Stimulated activated CD8-positive, alpha-beta memory T cell treated with anti-CD3 and anti-CD28 coated beads, Interleukin-7, amount 100 ng/mL, for 24 hours (primary cell): ENCODE measurements around the gene CPN1.
"Not testable (repeated sequence)": the region's sequence is repeated elsewhere in the genome, so short reads cannot be mapped to it uniquely, and the experiment has no call there.

Experiments
- DNase-seq: peaks from one replicate; pipeline ENCODE4 v3.0.0-alpha.2; 2020; ENCODE audit warnings: low read depth

CPN1 gene

DNA sequence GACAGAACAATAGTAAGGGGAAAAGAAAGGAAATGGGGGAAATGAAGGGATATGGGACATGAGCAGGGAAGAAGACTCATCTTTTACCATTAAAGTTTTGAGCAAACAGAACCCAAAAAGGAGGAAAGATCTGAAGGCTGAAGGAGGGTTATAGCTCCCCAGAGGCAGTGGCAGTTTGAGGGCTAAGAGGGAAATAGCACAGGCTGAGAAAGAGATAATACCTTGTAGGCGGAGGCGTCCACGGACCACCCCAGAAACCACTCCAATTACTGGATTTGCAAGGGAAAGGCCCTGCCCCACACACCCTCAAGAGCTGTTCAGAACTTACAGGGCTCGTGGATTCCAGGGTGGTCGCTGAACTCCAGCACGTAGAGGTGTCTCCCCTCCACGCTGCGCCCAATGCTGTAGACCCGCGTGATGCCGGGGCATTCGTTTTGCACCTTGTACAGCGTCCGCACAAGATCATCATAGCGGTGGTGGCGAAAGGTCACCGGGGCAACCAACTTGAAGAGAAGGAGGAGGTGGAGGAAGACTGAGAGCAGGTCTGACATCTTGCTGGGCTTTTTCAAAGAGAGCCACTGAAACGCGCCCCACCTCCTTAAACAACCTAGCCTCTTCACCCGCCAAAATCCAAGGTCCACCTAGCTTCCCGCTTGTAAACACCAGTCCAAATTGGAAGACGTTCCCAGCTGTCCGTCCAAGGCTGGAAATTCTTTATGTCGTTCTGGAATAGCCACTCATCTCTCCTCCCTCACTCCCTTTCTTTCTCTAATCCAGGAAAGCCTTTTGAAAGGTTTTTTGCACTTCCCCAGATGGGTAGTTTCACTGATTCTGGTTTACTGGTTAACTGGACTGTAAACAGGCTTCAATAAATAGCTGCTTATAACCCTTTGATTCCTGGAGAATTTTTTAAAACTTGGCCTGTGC, at the start of gene CPN1:
Gene CPN1, minus strand, starts transcription at position 795 of the 927 bp plus-strand sequence. Its CDS starts 244 bp downstream, at position 551.
- DNase-seq: no peak

DNA sequence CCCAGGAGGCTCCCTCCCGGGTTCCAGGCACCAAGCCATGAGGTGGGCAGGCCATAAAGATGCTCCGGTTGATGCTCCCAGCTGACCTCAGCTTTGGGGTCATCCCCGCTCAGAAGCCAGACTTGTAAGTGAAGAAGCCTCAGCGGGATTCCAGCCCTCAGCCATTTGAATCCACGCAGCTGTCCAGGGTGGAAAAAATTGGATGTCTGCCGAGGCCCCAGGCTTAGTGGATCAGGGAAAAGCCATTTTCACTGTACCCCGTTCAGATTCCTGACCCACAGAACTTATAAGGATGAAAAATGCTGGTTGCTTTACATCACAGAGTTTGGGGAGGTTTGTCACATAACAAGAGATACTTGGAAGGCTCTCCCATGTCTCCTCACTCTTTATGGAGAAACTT, 49.2 kb upstream of the CPN1 start:
- DNase-seq: no peak

DNA sequence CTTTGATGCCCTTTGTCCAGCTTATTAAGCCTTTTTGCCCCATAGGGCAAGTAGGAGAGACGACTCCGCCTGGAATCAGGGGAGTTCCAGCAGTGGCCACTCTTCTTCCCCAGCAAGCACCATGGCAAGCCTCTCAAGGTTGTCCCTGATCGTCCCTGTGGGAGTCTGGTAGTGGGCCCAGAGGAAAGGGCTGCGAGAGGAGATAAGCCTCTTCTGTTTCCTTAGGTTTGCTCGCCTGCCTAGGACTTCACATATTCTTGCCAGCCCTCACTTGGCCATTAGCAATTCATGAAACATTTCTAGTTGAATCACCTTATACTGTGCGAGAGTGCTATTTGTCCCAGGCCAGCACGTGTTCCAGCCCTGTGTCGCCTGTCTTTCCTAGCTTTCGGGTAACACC, 47.8 kb upstream of the CPN1 start:
- no peak for DNase-seq

DNA sequence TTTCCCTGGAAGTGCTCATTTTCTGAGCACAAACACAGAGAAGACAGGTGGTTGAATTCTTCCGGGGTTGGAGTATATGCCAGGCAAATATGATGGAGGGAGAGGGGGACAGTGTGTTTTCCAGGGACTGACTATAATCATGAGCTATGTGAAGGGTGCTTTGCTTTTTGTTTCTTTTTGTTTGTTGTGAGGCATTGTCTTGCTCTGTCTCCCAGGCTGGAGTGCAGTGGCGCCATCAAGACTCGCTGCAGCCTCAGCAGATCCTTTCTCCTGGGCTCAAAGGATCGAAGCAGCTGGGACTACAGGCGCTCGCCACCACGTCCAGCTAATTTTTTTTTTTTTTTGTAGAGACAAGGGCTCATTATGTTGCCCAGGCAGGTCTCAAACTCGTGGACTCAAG, 47.3 kb upstream of the CPN1 start:
- DNase-seq: no peak

DNA sequence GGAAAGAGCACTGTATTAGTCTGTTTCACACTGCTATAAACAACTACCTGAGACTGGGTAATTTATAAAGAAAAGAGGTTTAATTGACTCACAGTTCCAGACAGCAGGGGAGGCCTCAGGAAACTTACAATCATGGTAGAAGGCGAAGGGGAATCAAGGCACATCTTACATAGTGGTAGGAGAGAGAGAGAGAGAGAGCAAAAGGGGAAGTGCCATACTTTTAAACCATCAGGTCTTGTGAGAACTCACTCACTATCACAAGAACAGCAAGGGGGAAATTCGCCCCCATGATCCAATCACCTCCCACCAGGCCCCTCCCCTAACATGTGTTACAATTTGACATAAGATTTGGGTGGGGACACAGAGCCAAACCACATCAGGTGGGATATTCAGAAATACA, 43.7 kb upstream of the CPN1 start:
- DNase-seq: not testable (repeated sequence)

DNA sequence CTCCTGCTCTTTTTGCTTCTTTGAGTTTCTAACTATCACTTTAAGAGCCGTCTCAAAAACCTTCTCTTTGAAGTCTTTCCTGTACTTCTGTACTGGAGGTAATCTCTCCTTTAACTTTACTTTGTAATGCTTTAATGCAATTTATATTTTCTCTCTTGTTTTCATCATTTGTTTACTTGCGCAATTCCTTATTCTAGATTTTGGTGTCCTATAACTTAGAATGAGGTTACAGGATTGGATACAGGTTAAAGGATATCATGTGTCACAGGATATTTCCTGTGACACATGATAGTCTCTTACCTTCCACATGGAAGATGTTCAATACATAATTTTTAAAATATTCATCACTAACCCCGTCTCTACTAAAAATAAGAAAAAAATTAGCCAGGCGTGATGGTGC, 42.4 kb upstream of the CPN1 start:
- DNase-seq: no peak

DNA sequence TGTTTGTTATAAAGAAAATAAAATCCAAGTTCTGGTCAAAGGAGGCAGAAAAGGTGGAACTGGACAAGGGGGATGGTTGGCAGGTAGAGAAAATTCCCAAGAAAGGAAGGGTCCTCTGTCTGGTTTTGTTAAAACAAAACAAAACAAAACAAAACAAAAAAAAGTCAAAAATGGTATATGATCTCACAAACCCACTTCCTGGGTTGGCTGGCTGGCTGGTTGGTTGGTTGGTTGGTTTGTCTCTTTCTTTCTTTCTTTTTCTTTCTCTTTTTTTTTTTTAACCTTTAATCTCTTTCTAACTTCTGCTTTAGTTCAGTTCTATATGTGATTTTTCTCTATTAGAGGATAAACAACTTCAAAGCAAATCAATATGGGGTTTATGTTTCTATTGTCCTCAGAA, 41.1 kb upstream of the CPN1 start:
- DNase-seq: no peak

DNA sequence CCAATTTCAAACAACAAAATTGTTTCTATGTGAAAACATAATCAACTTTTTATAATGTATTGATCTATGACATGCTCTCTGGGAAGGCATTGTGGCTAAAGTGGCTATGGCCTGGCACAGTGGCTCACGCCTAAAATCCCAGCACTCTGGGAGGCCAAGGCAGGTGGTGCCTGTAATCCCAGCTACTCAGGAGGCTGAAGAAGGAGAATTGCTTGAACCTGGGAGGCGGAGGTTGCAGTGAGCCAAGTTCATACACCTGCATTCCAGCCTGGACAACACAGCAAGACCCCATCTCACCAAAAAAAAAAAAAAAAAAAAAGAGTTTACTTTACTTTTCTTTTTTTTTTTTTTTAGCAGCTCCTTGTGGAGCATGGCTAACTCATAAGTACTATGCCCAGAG, 38.9 kb upstream of the CPN1 start:
- DNase-seq: no peak

DNA sequence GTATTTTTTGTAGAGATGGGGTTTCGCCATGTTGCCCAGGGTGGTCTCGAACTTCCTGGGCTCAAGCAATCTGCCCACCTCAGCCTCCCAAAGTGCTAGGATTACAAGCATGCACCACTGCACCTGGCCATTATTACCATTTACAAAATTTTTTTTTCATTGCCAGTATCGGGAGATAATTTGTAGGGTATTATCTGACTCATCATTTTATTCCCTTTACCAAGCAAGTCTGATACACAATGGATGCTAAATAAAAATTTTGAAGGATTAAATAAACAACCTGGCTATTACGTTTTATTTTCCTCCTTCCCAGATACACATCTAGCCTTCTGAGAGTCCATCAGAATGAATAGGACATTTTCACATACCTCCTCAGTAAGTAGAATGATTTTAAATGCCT, 38.1 kb upstream of the CPN1 start:
- no peak for DNase-seq

DNA sequence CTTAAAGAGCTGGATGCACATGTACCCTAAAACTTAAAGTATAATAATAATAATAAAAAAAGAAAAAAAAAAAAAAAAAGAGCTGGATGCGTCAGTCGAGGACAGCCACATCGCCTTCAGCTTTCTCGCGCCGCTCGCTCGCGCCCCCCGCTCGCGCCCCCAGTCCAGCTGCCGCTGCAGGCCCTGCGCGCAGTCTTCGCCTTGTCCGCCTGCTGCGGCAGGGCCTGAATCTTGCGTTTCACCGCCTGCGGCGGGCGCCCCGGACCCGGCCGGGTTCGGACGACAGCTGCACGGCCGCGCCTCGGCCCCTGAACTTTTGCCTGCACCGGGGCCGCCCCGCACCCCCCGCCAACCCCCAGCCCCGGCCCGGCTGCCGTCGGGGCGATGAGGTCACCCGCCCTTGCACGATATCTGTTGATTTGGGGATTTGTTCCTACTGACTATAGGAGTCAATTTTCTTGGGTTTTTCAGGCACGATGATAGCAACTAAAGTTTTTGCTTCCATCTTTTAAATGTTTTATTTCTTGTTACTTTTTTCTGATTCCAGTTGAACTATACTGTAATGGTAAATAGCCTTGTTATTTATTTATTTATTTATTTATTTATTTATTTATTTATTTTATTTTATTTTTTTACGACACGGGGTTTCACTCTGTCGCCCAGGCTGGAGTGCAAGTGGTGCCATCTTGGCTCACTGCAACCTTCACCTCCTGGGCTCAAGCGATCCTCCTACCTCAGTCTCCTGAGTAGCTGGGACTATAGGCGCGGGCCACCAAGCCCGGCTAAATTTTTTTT, 33.5 kb upstream of the CPN1 start:
- no peak for DNase-seq

DNA sequence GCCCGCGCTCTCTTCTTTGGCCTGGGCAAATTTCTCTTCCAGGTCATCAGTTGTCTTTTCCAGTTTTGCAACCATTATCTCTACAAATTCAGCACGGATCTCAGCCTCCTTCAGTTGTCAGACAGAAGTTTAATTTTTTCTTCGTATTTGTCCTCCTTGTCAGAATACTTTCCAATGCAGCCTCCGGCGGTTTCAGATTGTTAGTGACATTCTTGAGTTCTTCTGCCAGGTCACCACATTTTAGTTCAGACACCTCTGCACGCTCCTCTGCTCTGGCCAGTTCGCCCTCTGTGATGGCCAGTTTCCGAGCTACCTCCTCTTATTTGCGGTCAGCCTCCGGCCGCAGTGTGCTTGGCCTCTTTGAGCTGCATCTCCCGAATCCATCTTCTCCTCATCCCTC, 32.8 kb upstream of the CPN1 start:
- DNase-seq: no peak

DNA sequence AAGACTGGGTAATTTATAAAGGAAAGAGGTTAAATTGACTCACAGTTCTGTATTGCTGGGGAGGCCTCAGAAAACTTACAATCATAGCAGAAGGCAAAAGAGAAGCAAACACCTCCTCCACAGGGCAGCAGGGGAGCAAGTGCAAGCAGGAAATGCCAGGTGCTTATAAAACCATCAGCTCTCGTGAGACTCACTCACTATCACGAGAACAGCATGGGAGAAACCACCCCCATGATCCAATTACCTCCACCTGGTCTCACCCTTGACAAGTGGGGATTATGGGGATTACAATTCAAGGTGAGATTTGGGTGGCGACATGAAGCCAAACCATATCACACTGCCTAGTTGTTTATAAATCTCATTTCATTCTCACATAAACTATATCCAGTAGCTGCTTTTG, 28.0 kb upstream of the CPN1 start:
- no peak for DNase-seq

DNA sequence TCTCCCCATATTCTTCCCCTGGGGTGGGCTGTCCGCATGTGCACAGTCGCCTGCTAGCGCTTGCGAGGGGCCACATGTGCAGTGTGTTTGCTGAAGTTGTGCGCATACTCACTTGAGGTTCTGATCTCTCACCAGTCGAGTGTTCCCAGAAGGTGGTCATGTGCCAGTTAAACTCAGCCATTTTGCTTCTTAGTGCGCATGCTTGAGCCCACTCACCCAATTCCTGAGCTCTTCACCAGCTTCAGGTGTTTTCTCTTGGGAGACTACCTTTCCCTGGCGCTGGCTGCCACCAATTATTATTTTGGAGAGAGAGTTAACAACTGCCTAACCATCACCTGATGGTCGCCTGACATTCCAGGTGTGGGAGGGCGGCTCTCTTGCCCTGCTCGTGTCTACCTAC, 25.2 kb upstream of the CPN1 start:
- no peak for DNase-seq

DNA sequence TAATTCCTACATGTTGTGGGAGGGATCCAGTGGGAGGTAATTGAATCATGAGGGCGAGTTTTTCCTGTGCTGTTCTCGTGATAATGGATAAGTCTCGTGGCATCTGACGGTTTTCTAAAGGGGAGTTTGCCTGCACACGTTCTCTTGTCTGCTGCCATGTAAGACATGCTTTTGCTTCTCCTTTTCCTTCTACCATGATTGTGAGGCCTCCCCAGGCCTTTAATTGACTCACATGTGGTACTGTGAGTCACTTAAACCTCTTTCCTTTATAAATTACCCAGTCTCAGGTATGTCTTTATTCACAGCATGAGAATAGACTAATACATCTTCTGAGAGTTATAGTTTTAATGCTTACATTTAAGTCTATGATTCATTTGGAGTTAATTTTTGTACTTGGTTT, 22.6 kb upstream of the CPN1 start:
- DNase-seq: no peak

DNA sequence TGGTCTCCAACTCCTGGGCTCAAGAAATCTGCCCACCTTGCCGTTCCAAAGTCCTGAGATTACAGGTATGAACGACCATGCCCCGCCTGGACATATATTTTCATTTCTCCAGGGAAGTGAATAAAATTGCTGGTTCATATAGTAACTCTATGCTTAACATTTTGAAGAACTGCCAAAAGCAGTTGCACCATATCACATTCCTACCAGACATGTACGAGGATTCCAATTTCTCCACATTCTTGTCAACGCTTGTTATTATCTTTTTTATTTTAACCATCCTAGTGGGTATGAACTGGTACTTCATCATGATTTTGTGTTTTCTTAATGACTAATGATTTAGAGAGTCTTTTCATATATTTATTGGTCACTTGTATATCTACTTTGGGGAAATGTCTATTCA, 21.9 kb upstream of the CPN1 start:
- DNase-seq: no peak

DNA sequence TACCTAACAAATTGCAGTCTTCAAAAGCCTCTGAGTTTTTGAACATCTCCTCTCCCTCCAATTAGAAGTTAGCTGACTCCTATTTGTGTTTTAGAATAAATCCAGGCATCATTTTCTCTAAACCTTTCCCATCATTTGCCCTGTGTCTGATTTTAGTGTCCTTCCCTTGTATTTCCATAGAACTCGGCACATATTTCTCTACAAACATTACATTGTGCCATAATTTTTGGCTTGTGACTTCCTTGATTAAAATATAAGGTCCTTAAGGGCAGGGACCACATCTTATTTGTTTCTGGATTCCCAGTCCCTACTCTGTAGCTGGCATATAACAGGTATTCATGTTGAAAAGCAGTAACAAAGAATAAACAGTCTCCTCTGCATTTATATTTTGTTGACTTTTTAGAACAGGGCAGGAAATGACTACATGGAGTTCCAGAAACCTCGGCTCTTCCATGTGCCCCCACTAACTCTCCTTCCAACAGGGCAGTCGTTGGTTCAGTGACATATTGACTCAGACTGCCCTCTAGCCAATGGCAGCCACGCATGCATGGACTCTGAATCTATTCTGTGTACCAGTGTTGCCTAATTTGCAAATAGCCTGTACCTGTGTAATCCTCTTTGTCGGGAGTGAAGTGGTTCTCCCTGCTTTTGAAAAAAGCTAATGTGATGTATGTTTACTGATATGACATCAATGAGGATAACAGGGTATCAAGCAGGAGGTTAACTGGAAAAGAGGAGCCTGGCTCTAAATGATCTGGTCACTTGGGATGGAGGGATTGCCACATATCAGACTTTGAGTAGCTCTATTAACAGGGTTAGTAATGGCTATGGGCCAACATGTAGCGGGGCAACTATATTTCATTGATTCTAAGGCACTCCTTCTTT, 19.8 kb upstream of the CPN1 start:
- DNase-seq: no peak

DNA sequence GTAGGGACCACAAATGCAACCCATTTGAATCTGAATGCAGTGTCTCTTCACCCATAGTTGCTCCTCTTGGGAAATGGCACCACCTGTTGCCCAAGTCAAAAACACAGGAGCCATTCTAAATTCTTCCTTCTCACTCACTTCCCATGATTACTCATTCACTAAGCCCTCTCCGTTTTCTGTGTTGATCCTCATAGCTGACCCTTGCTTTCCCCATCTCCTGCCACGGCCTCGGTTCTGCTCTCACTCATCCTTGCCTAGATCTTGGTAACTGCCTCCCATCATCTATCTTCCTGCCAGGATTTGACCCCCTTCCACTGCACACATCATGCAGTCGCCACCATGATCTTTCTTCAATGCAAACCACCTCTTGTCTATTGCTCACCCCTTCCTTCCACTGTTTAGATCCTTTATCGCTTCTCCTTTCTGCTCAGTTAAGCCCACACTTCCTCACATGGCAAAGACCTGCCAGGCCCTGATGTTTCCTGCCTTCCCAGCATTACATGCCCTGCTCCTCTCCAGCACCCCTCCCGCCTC, 19.0 kb upstream of the CPN1 start:
- DNase-seq: no peak

DNA sequence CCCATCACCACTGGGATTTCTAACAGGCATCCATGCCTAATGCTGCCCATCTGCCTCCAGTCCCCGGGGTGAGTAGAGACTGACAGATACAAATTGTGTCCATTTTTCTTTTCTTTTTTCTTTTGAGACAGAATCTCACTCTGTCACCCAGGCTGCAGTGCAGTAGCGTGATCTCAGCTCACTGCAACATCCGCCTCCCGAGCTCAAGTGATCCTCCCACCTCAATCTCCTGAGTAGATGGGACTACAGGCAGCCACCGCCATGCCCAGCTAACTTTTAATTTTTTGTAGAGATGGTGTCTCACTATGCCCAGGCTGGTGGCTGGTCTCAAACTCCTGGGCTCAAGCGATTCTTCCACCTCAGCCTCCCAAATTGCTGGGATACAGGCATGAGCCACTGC, 7.6 kb upstream of the CPN1 start:
- no peak for DNase-seq

DNA sequence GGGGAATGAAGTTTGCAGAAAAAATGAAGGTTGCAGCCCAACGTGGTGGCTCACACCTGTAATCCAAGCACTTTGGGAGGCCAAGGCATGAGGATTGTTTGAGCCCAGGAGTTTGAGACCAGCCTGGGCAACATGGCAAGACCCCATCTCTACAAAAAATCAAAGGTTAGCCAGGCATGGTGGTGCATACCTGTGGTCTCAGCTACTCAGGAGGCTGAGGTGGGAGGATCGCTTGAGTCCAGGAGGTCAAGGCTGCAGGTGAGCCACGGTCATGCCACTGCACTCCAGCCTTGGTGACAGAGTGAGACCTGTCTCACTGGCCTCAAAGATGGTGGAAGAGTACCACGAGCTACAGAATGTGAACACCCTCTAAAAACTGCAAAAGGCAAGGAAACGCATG, 5.0 kb upstream of the CPN1 start:
- not testable (repeated sequence) for DNase-seq

DNA sequence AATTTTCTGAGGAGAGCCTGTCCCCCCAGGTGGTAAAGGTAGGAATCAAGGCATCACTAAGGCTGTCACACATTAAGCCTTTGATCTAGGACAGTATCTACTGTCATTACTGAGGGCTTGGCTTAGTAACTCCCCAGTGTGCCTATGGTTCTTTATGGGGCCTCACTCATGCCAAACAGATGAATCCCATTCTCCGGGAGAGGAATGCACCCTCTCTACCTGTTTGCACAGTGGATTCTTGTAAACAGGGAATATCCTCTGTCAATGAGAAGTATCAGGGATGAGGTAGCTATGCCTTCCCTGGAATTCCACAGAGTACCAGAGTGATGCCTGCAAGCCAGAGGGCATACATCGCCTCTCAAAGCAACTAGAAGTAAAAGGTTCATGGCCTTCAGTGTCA, 3.9 kb upstream of the CPN1 start:
- no peak for DNase-seq

DNA sequence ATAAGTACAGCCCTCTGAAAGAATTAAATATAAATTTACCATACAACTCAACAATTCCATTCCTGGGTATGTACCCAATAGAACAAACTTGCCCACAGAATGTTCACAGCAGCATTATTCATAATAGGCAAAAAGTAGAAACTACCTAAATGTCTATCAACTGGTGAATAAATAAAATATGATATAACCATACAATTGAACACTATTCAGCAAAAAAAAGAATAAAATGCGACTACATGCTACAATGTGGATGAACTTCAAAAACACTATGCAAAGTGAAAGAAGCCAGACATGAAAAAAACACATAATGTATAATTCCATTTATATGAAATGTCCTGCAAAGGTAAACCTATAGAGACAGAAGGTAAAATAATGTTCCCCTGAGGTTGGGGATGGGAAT, 2.0 kb upstream of the CPN1 start:
- no peak for DNase-seq

DNA sequence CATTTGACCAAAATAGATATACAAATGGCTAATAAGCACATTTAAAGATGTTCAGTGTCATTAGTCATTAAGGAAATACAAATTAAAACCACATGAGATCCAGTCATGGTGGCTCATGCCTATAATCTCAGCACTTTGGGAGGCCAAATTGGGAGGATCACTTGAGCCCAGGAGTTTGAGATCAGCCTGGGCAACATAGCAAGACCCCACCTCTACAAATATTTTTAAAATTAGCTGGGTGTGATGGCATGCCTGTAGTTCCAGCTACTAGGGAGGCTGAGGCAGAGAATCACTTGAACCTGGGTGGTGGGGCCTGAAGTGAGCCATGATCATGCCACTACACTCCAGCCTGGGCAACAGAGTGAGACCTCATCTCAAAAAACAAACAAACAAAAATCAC, 607 bp upstream of the CPN1 start:
- not testable (repeated sequence) for DNase-seq
